Measurements from ENCODE around the gene CSMD2.

The CSMD2 gene

DNA sequence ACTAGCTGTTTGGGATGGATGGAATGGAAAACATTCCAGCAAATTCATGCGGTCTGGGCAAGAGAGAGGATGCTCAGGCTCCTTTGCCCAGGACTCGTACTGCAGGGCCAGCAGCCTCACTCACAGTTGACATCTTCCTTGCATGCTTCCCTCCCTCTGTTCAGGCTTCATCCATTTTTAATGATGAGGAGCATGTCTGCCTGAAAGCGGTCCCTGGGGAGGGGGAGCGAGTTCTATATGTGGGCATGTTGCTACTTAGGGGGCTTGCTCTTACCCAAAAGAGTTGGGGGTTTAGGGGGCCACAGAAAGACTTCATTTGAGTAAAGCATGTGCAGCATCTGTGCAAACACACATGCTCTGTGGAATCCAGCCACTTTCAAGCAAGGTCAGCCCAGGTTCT lies 203.0 kb downstream of the CSMD2 start:
- DNase-seq (ENCODE audit: low read depth in 2 of 2) = no peak

DNA sequence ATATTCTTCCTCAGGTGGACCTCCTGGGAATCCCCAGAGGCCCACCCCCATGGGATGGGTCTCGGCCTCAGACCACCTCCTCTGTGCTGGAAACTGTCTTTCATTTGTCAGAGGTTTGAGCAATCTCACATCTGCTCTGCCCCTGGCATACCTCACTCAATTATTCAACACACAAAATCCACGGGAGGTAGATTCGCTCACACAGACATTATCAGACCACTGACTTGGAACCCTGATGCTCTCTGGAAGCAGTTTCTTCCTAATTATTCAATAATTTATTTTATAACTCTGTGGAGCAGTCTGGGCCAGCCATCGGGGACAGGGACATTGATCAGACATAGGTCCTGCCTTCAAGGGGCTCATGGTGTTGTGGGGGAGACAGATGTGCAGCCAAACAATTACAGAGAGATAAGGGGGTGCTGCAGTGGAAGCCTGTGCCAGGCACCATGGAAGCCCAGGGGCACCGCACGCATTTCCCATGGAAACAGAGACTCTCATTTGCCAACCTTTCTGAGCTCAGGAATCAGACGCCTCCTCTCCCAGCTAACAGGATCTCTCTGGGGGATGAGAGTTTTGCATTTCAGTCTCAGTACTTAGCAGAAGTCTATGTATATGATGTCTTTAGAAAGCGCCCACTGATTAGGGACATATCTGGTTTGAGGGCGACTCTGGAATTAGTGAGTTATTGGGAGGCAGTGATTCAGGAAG lies 204.7 kb downstream of the CSMD2 start:
- DNase-seq (ENCODE audit: low read depth in 2 of 2) = no peak

DNA sequence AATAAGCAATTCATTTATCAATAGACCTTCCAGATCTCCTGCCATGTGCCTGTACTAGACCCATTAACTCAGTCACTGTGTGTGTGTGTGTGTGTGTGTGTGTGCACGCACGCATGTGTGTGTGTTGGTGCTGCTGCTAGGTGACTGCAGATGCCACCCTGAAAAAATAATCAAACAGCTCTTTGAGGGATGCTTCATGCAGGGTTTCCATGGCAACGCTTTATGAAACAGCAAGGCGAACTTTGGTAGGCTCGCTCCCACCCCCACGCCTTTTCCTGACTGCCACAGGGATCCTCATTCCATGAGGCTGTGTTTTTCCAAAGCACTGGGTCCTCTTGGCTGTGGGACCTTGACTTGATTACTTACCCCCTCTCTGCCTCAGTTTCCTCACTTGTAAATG lies 207.2 kb downstream of the CSMD2 start:
- no peak for DNase-seq (ENCODE audit: low read depth in 2 of 2)

DNA sequence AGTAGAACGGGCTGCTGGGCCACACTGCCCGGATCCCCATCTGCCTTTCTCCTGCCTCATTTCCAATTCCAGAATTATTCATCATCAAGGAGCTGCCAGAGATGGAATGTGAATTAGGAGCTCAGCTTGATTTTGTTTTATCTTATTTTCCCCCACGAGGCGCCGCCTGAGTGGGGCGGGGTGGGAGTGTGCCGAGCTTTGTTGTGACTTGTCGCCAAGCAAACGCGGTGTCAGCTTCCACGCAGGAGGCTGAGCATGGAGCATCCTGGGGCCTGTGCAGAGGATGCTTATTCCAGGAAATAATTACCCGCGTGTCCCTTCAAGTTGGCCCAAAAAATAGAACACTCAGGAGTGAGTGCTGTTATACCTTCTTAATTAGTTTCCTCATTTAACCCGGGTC lies 209.9 kb downstream of the CSMD2 start:
- no peak for DNase-seq (ENCODE audit: low read depth in 2 of 2)

DNA sequence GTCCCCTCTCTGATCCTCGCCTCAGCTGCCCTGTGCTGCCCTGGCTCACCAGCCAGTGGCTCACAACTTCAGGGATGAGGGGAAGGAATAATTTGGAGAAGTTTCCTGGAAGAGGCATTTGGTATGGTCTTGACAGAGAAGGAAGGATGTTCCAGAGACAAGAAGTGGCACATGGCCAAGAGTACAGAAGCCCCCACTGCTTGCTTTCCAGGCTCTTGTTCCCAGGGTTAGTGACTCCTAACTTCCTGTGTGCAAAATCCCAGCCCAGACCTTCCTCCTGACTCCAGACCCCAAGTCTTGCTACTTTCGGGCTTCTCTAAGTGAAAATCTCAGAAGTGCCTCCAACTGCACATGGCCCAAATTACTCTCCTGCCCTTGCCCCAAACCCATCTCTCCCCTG lies 215.5 kb downstream of the CSMD2 start:
- DNase-seq (ENCODE audit: low read depth in 2 of 2) = no peak

DNA sequence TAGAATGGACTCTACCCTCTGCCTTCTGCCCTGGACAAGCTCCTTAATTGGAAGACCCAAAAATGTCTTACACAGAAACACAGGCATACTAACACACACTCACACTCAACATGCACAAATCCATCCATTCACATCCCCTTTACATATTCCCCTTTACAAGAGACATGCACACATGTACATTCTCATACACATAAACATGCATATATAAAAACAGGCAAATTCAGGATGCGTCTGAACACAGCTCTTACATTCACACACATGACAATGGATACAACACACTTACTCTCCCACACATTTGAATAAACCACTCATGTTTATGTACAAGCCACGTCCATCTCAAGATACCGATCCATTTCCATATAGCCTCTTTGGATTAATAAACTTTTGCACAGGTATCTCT lies 216.7 kb downstream of the CSMD2 start:
- DNase-seq (ENCODE audit: low read depth in 2 of 2) = no peak

DNA sequence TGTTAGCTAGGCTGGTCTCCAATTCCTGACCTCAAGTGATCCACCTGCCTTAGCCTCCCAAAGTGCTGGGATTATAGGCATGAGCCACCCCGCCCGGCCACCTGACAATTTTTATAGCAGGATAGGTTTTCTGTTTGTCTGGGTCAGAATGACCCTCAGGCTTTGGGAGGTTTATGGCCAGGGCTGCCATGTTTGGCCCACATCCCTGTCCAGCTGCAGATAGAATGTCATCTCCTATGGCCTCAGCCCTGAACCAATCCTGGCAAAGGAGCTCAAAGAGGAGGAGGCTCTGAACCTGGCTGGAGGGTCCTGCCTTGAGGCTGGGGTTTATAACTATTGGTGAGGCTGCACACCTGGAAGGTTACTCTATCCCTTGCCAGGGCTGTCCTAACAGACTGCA lies 218.2 kb downstream of the CSMD2 start:
- DNase-seq (ENCODE audit: low read depth in 2 of 2) = no peak

DNA sequence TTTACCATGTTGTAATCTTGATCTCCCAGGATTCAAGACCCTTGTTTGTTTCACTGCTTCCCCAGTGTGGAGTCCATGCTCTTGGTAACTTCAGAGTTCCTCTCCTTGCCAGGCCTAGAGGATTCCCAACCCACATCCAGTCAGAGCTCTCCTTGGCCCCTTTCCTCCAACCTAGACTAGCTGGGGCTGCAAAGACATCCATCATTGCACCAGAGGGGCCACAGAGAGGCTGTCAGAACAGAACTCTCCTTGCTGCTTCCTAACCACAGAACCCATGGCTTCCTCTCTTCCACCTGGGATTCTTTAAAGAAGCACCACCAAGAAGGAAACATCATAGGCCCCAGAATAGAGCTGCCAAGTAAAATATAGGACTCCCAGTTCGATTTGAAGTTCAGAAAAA lies 220.2 kb downstream of the CSMD2 start:
- no peak for DNase-seq (ENCODE audit: low read depth in 2 of 2)

DNA sequence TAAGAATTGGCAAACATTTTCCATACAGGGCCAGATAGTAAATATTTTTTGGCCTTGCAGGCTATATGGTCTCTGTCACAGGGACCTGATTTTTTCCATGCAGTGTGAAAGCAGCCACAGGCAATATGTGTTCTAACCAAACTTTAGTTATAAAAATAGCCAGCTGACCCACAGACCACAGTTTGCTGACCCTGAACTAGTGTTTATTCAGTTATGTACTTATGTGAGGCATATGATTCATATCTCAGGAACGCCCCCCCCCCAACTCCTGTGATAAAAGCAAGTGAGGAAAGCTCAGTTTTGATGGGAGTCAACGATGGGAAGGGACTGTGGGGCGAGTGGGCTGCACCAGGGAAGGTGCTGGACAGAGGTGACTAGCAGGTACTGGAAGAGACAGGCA lies 221.1 kb downstream of the CSMD2 start:
- no peak for DNase-seq (ENCODE audit: low read depth in 2 of 2)

DNA sequence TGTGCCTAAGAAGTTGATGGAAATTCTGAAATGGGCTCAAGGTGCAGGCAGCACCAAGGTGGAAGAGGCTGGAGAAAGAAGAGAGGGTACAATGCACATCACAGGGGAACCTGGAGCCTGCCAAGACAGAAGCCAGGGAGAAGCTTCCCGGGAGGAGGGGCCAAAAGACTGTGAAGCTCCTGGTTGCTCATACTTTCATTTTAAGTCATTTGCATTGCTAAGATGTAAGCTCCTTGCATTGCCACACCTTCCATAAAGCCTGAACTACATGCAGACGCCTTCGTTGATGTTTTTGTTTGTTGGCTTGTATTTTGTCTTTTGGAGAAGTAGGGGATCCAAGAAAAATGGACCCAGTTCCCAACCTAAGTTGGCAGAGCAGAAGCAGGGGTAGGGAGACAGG lies 232.2 kb downstream of the CSMD2 start:
- no peak for DNase-seq (ENCODE audit: low read depth in 2 of 2)

DNA sequence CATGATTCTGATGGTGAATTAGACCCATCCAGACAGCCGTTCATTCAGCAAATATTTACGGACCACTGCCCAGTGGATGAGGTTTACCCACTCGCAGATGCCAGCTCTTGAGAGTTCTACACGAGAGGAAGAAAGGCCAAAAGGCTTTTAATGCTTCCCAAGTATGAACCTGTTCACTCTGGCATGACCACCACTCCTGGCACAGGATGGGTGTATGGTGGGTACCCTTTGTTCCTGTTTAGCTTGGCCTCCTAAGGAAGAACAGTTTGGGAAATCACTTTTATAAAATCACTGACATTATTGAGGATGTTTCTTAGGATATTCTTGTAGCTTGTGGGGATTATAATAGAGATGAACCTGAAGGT lies 233.9 kb downstream of the CSMD2 start:
- no peak for DNase-seq (ENCODE audit: low read depth in 2 of 2)

DNA sequence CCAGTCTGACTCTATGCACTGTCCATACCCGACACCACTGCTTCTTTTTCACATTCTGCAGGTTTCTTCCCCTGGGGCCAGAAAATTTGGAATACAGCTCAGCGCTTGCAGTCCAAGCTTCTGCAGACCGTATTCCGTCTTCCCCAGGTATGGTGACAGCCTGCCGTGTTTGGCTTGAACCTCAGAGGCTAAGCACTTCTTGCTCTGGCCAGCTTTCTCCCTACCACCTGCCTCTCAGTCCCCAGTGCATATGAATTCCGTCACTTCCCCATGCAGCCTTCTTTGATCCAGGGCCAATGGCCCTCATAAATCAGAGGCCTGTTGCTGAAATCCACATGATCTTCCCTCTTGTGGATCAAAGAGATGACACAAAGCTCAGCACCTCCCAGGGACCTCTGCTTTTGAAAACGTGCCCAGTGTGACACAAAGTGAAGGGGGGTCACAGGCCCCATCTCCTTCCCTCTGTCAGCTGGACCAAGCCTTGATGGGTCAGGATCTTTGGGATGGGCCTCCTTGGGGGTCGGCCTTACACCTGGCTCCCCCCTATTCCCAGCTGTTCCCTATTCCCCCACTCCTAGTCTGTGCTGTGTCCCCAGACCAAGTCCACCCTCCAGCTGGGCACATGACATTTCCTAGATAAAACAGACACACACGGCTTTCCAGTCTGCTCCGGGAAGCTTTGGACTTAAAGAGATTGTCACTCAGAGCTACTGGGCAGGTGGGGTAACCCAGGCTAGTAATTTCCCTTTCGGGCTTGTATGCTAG lies 234.5 kb downstream of the CSMD2 start:
- no peak for DNase-seq (ENCODE audit: low read depth in 2 of 2)

DNA sequence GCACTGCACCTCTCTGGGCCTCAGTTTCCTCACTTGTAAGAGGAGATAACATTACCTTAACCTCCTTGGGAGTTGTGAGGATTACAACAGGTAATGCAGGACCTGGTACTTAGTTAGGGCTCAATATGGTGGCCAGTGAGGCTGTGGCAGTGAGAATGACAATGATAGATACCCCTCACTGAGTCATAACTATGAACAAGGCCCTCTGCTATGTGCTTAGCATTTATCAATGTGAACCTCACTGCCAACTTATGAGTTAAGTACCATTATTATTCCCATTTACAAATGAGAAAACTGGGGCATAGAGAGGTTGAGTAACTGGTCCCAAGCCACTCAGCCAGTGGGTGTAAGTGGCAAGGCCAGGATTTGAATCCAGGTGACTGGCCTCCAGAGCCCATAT lies 236.8 kb downstream of the CSMD2 start:
- DNase-seq (ENCODE audit: low read depth in 2 of 2) = no peak

DNA sequence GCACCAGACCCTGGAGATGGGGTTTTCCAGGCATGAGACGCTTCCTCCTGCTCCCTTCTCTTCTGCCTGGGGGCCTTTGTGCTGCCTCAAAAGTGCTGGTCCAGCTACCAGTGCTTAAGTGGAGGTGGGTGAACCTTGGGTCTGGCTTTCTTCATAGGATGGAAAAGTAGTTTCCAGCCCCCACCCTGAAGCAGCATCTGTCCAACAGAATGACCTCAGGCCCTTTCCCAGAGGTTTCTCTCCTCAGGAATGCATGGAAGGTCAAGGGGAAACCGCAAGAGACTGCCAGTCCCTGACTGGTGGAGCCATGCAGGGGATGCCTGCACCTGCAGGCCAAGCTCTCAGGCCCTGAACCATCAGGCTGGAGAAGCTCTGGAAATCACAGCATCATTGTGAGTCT lies 237.3 kb downstream of the CSMD2 start:
- no peak for DNase-seq (ENCODE audit: low read depth in 2 of 2)

DNA sequence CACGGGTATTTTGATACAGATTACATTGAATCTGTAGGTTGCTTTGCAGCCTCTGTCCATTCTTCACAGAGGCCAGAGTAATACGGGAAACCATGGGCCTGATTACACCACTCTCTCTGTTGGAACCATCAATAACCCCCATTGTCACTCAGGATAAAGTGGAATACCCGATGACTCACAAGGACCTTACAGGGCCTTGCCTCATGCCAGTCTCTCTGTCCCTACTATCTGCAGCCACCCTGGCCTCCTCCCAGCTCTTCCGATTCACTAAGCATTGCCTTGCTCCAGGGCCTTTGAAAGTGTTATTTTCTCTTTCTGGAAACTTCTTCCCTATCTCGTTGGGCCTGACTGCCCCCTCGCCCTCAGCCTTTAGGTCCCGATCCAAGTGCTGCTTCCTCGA lies 239.4 kb downstream of the CSMD2 start:
- DNase-seq (ENCODE audit: low read depth in 2 of 2) = no peak

DNA sequence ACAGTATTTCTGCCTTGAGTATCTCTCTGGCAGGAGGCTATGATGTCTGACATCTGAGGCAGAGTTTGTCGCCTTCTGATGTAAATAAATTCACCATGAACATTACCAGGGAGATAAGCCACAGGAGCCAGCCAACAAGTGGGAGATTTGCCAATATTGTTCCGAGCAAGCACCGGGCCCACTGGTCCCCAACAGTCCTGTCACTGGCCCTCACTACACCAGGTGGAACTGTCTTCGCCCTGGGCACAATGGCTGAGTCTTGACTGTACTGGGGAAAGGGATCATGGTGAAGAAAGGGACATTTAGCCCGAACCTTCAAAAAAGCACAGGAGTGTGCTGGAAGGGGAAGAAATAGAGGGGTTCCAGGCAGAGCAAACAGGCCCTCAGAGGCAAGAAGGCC lies 243.7 kb downstream of the CSMD2 start:
- no peak for DNase-seq (ENCODE audit: low read depth in 2 of 2)

DNA sequence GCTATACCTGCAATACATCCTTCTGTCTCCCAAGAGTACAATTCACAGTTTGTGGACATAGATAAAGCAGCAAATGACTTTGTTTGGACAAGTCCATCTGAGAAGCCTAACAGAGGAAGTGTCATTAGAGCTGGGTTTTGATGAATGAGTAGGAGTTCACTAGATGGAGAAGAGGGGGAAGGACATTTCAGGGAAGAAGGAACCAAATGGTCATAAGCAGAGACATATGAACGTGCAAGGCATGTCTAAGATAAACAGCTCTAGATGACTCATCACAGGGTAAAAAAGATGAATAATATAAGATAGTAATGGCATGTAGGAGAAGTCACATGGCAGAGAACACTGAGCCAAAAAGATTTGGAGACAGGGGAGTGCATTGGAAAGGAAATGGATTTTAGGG lies 246.7 kb downstream of the CSMD2 start:
- DNase-seq (ENCODE audit: low read depth in 2 of 2) = no peak

DNA sequence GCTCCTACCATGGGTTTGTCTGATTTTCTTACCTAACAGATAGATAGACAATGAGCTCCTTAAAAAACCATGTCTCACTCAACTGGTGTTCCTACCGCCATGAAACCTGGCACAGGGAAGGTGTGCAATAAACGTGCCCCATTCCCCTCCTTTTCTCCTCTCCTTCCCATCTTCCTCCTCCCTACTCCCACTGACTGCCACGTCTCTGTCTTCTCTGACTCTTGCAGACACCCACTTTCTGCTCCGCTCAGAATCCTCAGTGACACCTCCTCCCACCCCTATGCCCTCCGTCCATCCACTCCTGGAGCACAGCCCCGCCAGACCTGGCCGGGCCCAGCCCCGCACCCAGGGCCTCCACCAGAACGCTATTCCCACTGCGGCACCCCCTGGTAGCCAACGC lies 248.2 kb downstream of the CSMD2 start:
- no peak for DNase-seq (ENCODE audit: low read depth in 2 of 2)

DNA sequence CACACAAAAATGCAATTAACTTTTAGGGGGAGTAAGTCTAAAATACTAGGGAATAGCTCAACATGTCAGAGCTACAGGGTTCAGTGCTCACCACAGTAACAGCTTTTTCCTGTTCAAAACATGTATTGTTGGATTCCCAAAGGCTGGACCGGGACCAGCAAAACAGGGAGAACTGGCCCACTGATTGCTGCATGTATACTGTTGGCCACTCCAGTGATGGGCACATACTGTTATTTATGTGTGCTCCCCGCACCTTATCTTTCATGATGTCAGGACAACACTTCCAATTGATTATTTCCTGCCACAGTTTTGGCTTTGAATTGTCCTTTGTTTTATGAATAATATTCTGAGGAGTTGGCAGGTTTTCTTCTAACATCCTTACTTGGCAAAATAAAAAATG lies 250.5 kb downstream of the CSMD2 start:
- DNase-seq (ENCODE audit: low read depth in 2 of 2) = no peak

DNA sequence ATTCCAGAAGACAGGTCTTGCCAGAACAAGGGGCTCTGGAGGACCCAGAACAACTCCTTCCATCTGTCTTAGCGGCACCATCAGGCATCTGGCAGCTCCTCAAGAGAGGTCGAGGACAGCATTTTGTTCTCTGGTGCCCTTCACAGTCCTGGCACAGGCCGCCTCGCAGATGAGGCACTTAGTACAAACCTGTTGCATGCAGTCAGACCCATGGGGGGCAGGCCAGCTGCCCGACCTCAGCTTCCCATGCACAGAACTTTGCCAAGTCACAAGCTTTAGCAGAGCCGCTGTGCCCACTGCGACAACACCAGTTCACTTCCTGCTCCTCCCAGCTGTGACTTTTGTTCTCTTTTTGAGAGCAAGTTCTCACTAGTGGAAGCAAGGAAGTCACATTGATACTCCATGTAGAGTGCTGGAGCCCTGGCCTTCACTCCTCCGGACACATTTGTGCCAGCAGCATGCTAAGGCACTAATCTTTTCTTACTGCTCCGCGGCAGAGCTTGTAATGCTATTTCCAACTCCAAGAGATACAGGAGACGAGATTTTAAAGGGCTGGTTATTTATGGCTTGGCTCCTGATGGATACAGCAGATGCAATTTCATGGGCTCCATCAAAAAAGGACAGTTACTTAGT lies 256.6 kb downstream of the CSMD2 start:
- no peak for DNase-seq (ENCODE audit: low read depth in 2 of 2)

DNA sequence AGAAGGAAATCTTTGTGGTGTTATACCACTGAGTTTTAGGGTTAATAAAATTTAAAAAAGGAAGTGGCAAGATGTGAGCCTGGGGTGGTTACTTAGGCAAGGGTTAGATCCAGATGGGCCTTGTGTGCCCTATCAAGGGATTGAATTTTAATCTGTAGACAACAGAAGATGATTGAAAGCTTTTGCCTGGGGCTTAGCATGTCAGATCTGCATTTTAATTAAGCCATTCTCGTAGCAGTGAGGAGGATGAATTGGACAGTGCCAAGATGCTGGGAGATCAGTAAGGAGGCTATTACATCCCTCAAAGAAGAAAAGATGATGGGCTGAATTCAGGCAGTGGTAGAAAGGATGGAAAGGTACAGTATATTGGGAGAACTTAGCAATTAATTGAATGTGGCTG lies 258.9 kb downstream of the CSMD2 start:
- no peak for DNase-seq (ENCODE audit: low read depth in 2 of 2)

DNA sequence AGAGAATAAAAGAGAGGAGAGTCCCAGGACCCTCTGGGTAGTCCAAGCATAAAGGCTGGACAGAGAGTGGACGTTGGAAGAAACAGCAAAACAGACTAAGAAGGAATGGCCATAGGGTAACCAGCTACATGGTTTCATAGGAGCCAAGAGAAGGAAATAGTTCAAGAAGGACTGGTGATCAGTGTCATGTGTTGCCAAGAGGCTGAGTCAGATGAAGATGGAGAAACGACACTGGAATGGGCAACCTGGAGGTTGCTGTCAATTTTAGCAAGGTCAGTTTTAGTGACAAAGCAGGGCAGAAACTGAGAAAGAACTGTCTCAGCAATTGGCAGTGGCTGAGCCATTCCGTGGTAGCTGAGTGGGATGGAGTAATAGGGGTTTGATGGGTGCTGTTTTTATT lies 259.8 kb downstream of the CSMD2 start:
- no peak for DNase-seq (ENCODE audit: low read depth in 2 of 2)

DNA sequence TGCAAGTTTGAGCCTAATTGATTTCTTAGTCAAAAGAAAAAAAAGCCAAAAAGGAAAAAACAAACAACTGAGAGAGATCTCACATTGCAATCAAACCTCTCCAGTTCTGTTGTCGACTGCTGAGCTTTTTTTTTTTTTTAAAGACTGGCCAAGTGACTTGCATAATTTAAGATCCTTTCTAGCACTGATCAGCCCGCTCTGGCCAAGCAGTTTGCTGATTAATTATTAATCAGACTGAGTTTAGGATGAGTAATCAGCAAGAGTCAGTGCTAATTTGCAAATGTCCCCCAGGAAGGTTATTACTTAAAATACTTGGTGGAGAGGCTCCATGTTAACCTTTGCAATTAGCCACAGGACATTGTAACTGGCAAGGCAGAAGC lies 261.8 kb downstream of the CSMD2 start:
- DNase-seq (ENCODE audit: low read depth in 2 of 2) = no peak
